ENCODE measurements around the gene SOD1.
"Not testable (repeated sequence)": the region's sequence is repeated elsewhere in the genome, so short reads cannot be mapped to it uniquely, and the experiment has no call there.

The SOD1 gene

GRCh38 chr21:31659536-31660258 is at the start of gene SOD1:
TSS of gene SOD1 (plus strand) at chr21:31659693. CDS start at chr21:31659770, 77 bp downstream.
- DNase-seq (ENCODE audit: low read depth) = peak; percentile 91

GRCh38 chr21:31611445-31611844 is 48.0 kb upstream of the SOD1 start:
- DNase-seq (ENCODE audit: low read depth) = no peak

GRCh38 chr21:31612894-31613785 is 46.4 kb upstream of the SOD1 start:
- DNase-seq (ENCODE audit: low read depth) = no peak

DNA sequence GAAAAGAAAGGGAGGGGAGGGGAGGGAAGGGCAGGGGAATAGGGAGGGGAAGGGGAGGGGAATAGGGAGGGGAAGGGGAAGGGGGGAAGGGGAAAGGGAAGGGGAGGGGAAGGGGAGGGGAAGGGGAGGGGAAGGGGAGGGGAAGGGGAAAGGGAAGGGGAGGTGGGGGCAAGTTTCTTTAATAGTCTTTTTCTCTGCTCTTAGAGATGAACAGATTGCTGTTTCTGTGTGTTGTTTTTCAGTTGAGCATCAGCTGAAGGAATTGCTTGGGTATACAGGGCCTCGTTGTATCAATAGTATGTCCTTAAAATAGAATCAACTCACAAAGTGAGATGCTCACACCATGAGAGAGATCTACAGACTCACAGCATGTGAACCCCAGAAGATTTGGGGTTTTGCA is 44.8 kb upstream of the SOD1 start:
- DNase-seq (ENCODE audit: low read depth) = no peak

GRCh38 chr21:31616216-31616615 is 43.3 kb upstream of the SOD1 start:
- DNase-seq (ENCODE audit: low read depth) = no peak

DNA sequence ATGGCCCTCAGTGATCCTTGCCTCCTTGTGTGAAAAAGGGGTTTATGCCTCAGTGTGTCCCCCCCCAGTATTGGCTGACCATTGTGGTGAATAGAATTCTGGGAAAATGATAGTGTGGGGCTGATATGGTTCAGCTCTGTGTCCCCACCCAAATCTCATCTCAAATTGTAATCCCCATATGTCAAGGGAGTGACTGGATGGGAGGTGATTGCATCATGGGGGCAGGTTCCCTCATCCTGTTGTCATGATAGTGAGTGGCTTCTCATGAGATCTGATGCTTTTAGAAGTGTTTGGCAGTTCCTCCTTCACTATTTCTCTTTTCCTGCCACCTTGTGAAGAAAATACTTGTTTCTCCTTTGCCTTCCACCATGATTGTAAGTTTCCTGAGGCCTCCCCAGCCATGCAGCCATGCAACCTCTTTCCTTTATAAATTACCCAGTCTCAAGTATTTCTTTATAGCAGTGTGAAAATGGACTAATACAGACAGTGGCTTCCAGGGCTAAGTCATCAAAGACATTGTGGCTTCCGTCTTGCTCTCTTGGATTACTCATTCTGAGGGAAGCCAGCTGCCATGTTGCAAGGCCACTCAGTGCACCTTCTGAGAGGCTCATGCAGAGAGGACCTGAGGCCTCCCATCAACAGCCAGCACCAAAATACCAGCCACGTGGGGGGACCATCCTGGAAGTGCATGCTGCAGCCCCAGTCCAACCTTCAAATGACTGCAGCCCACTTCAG is 40.6 kb upstream of the SOD1 start:
- no peak for DNase-seq (ENCODE audit: low read depth)

DNA sequence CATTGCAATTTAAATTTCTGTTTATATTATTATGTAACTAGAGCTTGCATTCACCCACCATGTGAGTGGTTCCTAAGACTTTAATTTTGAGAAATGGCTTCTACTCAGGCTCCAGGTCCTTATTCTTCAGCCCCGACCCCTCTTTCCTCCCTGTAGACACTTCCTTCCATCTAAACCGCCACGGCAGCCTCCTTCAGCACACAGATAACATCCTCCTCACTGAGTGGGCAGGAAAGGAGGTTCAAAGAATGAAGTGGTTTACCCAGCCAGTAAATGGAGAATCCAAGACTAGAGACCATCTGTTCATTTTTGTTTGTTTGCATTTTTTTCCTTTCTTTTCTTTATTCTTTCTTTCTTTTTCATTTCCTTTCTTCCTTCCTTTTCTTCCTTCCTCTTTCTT is 37.1 kb upstream of the SOD1 start:
- DNase-seq (ENCODE audit: low read depth) = no peak

GRCh38 chr21:31623664-31624063 is 35.8 kb upstream of the SOD1 start:
- no peak for DNase-seq (ENCODE audit: low read depth)

DNA sequence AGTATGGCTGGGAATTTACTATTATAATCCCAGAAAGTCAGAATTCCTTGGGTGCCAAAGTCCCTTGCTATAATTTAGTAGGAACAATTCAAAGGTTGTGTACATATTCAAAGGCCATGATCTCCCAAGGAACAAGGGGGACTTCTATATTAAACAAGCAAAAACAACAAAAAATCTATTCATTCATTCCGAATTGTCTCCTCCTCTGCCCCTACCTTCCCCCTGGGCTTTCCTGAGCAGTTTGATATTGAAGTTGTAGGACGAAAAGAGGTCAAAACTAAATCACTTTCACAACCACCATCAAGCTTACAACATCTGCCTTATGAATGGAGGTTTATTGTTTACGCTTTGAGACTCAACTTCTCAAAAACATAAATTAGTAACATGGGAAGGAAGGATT is 35.3 kb upstream of the SOD1 start:
- no peak for DNase-seq (ENCODE audit: low read depth)

GRCh38 chr21:31624961-31625491 is 34.5 kb upstream of the SOD1 start:
- no peak for DNase-seq (ENCODE audit: low read depth)

DNA sequence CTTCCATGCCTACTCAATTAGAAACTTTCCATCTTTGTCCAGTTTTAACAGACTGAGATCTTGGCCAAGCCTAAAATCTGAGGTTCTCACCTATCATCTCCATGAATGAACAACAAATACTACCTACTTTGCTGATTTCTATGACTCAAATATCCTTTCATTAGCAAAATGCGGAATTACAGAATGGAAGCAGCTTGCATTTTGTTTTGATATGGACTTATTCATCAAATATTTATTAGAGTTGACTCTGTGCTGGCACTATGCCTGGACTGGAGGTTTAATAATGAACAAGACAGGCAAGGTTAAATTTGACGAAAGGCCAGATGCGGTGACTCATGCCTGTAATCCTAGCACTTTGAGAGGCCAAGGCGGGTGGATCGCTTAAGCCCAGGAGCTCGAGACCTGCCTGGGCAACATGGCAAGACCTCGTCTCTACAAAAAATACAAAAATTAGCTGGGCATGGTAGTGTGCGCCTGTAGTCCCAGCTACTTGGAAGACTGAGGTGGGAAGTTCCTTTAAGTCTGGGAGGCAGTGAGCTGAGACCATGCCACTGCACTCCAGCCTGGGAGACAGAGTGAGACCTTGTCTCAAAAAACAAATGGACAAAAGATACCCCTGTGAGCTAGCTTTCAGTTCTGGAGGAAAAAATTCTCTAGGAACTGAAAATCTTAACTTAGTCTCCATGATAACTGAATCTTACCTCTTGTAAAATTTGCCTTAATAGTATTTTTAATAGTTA is 29.4 kb upstream of the SOD1 start:
- DNase-seq (ENCODE audit: low read depth) = no peak

- not testable (repeated sequence) for DNase-seq (ENCODE audit: low read depth)
These were observed 27.6 kb upstream of the SOD1 start for GRCh38 chr21:31631881-31632280.

DNA sequence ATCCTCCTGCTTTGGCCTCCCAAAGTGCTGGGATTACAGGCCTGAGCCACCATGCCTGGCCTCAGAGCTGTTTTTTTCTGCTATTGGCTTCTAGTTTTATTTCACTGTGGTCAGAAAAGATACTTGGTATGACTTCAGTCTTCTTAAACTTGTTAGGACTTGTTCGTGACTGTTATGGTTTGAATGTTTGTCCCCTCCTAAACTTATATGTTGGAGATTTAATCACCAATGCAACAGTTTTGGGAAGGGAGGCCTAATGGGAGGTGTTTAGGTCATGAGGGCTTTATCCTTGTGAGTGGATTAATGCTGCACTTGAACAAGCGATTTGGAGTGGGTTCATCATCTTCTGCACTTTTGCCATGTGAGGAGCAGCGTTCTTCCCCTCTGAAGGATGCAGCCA is 24.5 kb upstream of the SOD1 start:
- no peak for DNase-seq (ENCODE audit: low read depth)

- no peak for DNase-seq (ENCODE audit: low read depth)
These were observed 22.6 kb upstream of the SOD1 start for GRCh38 chr21:31636874-31637273.

DNA sequence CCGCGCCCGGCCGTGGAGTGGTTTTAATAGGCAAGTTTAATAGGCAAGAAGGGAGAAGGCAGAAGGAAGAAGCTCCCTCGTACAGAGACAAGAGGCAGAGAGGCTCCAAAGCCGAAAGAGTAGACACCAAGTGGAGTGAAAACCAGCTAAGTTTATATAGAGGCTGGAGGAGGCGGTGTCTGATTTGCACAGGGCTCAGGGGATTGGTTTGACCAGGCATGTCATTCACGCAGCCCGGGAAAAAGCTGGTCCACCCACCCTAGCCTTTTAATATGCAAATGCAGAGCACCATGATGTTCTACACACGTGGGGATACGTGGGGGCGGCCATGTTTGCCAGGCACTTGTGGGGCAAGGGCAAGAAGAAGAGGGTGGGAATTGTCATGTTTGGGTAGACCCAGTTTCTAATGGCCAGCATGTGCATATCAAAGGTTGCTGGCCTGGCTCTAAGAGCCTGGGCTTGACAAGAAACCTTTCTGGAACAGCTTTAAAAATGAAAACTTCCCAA is 18.0 kb upstream of the SOD1 start:
- no peak for DNase-seq (ENCODE audit: low read depth)

GRCh38 chr21:31644643-31645042 is 14.8 kb upstream of the SOD1 start:
- DNase-seq (ENCODE audit: low read depth) = no peak

DNA sequence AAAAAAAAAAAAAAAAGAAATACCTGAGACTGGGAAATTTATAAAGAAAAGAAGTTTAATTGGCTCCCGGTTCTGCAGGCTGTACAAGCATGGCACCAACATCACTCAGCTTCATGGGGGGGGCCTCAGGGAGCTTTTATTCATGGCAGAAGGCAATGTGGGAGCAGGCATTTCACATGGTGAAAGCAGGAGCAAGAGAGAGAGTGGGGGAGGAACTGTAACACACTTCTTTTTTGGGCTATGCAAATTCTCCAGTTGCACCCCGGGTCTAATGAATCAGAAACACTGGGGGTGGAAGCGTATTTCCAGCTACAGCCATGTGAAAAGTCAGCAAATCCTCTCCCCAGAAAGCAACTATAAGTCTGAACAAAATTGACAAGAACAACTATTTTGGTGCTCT is 11.8 kb upstream of the SOD1 start:
- no peak for DNase-seq (ENCODE audit: low read depth)

- DNase-seq (ENCODE audit: low read depth) = no peak
These were observed 8.6 kb upstream of the SOD1 start for GRCh38 chr21:31650930-31651329.

DNA sequence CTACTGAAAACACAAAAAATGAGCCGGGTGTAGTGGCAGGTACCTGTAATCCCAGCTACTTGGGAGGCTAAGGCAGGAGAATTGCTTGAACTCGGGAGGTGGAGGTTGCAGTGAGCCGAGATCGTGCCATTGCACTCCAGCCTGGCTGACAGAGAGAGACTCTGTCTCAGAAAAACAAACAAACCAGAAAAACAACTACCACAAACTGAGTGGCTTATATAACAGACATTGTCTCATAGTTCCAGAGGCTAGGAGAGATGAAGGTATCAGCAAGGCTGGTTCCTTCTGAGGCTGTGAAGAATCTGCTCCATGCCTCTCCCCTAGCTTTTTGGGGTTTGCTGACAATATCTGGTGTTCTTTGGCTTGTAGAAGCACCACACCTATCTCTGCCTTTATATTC is 8.0 kb upstream of the SOD1 start:
- DNase-seq (ENCODE audit: low read depth) = not testable (repeated sequence)

- no peak for DNase-seq (ENCODE audit: low read depth)
These were observed 5.2 kb upstream of the SOD1 start for GRCh38 chr21:31654340-31654739.

DNA sequence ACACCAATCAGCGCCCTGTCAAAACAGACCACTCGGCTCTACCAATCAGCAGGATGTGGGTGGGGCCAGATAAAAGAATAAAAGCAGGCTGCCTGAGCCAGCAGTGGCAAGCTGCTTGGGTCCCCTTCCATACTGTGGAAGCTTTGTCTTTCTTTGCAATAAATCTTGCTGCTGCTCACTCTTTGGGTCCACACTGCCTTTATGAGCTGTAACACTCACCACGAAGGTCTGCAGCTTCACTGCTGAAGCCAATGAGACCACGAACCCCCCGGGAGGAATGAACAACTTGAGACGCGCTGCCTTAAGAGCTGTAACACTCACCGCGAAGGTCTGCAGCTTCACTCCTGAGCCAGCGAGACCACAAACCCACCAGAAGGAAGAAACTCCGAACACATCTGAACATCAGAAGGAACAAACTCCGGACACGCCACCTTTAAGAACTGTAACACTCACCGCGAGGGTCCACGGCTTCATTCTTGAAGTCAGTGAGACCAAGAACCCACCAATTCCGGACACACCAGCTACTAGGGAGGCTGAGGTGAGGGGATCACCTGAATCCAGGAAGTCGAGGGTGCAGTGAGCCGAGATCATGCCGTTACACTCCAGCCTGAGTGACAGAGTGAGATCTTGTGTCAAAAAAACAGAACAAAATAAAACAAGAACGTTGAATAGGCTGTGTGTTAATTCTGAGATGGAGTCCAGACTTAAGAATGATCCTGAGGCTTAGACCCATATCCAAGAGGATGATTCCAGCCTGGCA is 4.5 kb upstream of the SOD1 start:
- not testable (repeated sequence) for DNase-seq (ENCODE audit: low read depth)
